Adrenal gland (tissue), 12 donors: ENCODE data around the gene PDIA4. TPM values are rescaled to one million over a fixed set of nuclear protein-coding genes. Genes with fewer than 3 reads are reported as not detected.

Source experiments
- DNase-seq, 7 donors: peaks; one replicate each; pipeline ENCODE4 v3.0.0-alpha.2; 2019 to 2020
- H3K27ac ChIP-seq, 5 donors: fragments of 200-600 bp; sonication (generic) in 4 of 5; 1 replicate in 3 of 5; 2 replicates in 2 of 5; pipeline versions ENCODE4 v1.5.1 to v1.8.0; 2016 to 2020; ENCODE audit warnings: mild to moderate bottlenecking in 1 of 5
- H3K27me3 ChIP-seq: fragments of 200-600 bp; 2 replicates; pipeline ENCODE4 v1.8.0; 2021
- H3K36me3 ChIP-seq, 2 donors: fragments of 200-600 bp; replicated peaks in 1 of 2; 1 replicate in 1 of 2; 2 replicates in 1 of 2; pipeline versions ENCODE4 v1.5.1 to v1.8.0; 2018 to 2022
- H3K4me1 ChIP-seq, 2 donors: fragments of 200-600 bp; replicated peaks in 1 of 2; 1 replicate in 1 of 2; 2 replicates in 1 of 2; pipeline versions ENCODE4 v1.5.1 to v1.8.0; 2018 to 2021
- H3K4me3 ChIP-seq, 4 donors: fragments of 200-600 bp; sonication (generic) in 3 of 4; one replicate each; pipeline ENCODE4 v1.5.1; 2016 to 2018
- H3K9me3 ChIP-seq, 3 donors: fragments of 200-600 bp; sonication (generic) in 1 of 3; replicated peaks in 1 of 3; 1 replicate in 2 of 3; 2 replicates in 1 of 3; pipeline versions ENCODE4 v1.5.1 to v1.8.0; 2016 to 2021
- CTCF ChIP-seq, 6 experiments: fragments of 450-650 bp in 4 of 6; fragments of 200-600 bp in 2 of 6; sonication (generic) in 1 of 6; IDR thresholded peaks; 1 replicate in 5 of 6; 2 replicates in 1 of 6; pipeline versions ENCODE4 v1.5.1 to v1.8.0; 2016 to 2021; ENCODE audit warnings: antibody characterized with exemption in 6 of 6, mild to moderate bottlenecking in 2 of 6, moderate library complexity in 1 of 6
- POLR2A ChIP-seq, 2 donors: fragments of 450-650 bp; IDR thresholded peaks; one replicate each; pipeline ENCODE4 v1.6.1; 2017; ENCODE audit warnings: antibody characterized with exemption in 2 of 2, mild to moderate bottlenecking in 2 of 2, moderate library complexity in 1 of 2
- WGBS, 4 donors: extraction: QIAGEN DNeasy Blood & Tissue Kit in 2 of 4; methylation state at CpG; one replicate each; pipeline versions ENCODE4 v1.1.5 to v1.1.7; 2013 to 2017; 5-methylcytosine and 5-hydroxymethylcytosine counted together
- intact Hi-C, 2 donors: fragments of 100-400 bp; cut with DNase I; formaldehyde crosslinking; loops; one replicate each; pipeline versions ENCODE4 v1.14.1 to v1.15.0; 2022 to 2023
- polyA plus RNA-seq, 3 donors: library from polyadenylated mRNA; stranded (reverse); fragments of 200-250 nt in 2 of 3; fragments of 350-450 nt in 1 of 3; fragmentation: Illumina TruSeq in 1 of 3; extraction: RNeasy Lipid Tissue Mini Kit (QIAGEN cat#74804) in 1 of 3; gene quantifications; one replicate each; pipeline ENCODE4 v1.2.3, GENCODE V29; 2013 to 2014
- total RNA-seq, 9 donors: library from RNA; depleted of rRNA in 4 of 9; stranded (reverse); fragments of >200 nt in 4 of 9; fragments of 120-200 nt in 1 of 9; fragmentation: NEBNext Ultra II Directional in 1 of 9; extraction: Animal tissue kit (Norgen Biotek cat#: 25700) in 1 of 9; gene quantifications; one replicate each; pipeline versions ENCODE4 v1.1.0 to v1.2.4, GENCODE V29; 2013 to 2023
- donor health status: healthy with polysubstance abuse.
- donor health status: Bipolar disorder and iron deficiency.
- donor health status: DM: yes; HTN: yes; CAD: no.
- donor health status: DM: no; HTN: no; CAD: no.
- donor health status: DM: no; HTN: no; CAD: no.
- donor health status: DM: yes; HTN: yes; CAD: no.

Gene PDIA4
- total and polyA plus RNA-seq, 12 donors: 19.9 to 123 (median 69.7) TPM

GRCh38 chr7:148962823-148963582, 65.3 kb downstream of the PDIA4 start:
- Histone ChIP-seq H3K4me1 (no peaks in the 10 kb centered on the region), H3K27me3 (no peaks in the 10 kb centered on the region), H3K36me3 (no peaks in the 10 kb centered on the region), H3K9me3 (no peaks in the 10 kb centered on the region), H3K27ac (peak overlapping the region in 4 of 5 donors; percentile 18 to 56 (median 32)), H3K4me3 (peak overlapping the region in 3 of 4 donors; percentile 13 to 61 (median 53))
- DNase-seq: peak; percentile 66 to 88 (median 74)
- WGBS, 4 donors: 0 to 1% (median 0%) methylated on average over 5 of the region's 5 CpGs
- intact Hi-C loops: loop anchor here in 1 of 2 donors (5.0 kb wide), 1 partner anchor 386 kb away; no protein-coding TSS in a partner anchor
- TF ChIP-seq POLR2A (IDR thresholded peaks at IDR 0.05): no peak
- TF ChIP-seq CTCF (IDR thresholded peaks at IDR 0.05): peak; percentile 27 to 95 (median 68)

- intact Hi-C loops: loop anchor here in 1 of 2 donors (5.0 kb wide), 1 partner anchor 385 kb away; no protein-coding TSS in a partner anchor
- 4 to 11% (median 9%) methylated on average over 5 of the region's 5 CpGs for WGBS, 4 donors
- H3K9me3 ChIP-seq: no peaks in the 10 kb centered on the region
- H3K4me1 ChIP-seq: no peaks in the 10 kb centered on the region
- no peaks in the 10 kb centered on the region for H3K27me3 ChIP-seq
- H3K36me3 ChIP-seq: no peaks in the 10 kb centered on the region
- peak overlapping the region in 1 of 4 donors; percentile 61 for H3K4me3 ChIP-seq
- no peak for DNase-seq
- H3K27ac ChIP-seq: no peak overlapping the region
- no peak for TF ChIP-seq POLR2A (IDR thresholded peaks at IDR 0.05)
- no peak for TF ChIP-seq CTCF (IDR thresholded peaks at IDR 0.05)
Measured at GRCh38 chr7:148962440-148962822, 65.9 kb downstream of the PDIA4 start.

GRCh38 chr7:148959726-148960125, 68.6 kb downstream of the PDIA4 start:
- Histone ChIP-seq H3K9me3 (no peaks in the 10 kb centered on the region), H3K4me1 (no peaks in the 10 kb centered on the region), H3K27me3 (no peaks in the 10 kb centered on the region), H3K27ac (no peak overlapping the region), H3K4me3 (no peak overlapping the region), H3K36me3 (no peaks in the 10 kb centered on the region)
- no peak for TF ChIP-seq CTCF (IDR thresholded peaks at IDR 0.05)
- TF ChIP-seq POLR2A (IDR thresholded peaks at IDR 0.05): no peak
- DNase-seq: no peak
- intact Hi-C loops: loop anchor here in 1 of 2 donors (5.0 to 10.0 kb wide), 2 partner anchors 265 to 382 kb away; partner anchors contain the start of gene CUL1
- WGBS, 4 donors: 57 to 75% (median 72%) methylated on average over 3 of the region's 3 CpGs

- Histone ChIP-seq H3K4me3 (no peak overlapping the region), H3K4me1 (no peaks in the 10 kb centered on the region), H3K27me3 (no peaks in the 10 kb centered on the region), H3K9me3 (no peaks in the 10 kb centered on the region), H3K27ac (no peak overlapping the region), H3K36me3 (no peaks in the 10 kb centered on the region)
- no peak for DNase-seq
- intact Hi-C loops: loop anchor here in 1 of 2 donors (10.0 kb wide), 1 partner anchor 263 kb away; the partner anchor contains the start of gene CUL1
- WGBS, 4 donors: 78 to 86% (median 81%) methylated on average over 9 of the region's 9 CpGs
- TF ChIP-seq POLR2A (IDR thresholded peaks at IDR 0.05): no peak
- no peak for TF ChIP-seq CTCF (IDR thresholded peaks at IDR 0.05)
Measured at GRCh38 chr7:148958061-148958460, 70.2 kb downstream of the PDIA4 start.
